Fibroblast of lung (primary cell): ENCODE data around the gene RFFL.

Experiments used
- CTCF ChIP-seq, 2 donors: IDR thresholded peaks in 1 of 2; conservative IDR thresholded peaks in 1 of 2; 1 replicate in 1 of 2; 2 replicates in 1 of 2; pipeline ENCODE4 v1.5.1; 2011 to 2012; ENCODE audit warnings: low read length in 2 of 2, control low read depth in 1 of 2, inconsistent platforms in 1 of 2, low read depth in 1 of 2, mild to moderate bottlenecking in 1 of 2
- EZH2 ChIP-seq: IDR thresholded peaks from 2 replicates; pipeline ENCODE4 v1.5.1; 2012; ENCODE audit warnings: low read length, control low read depth, mild to moderate bottlenecking; ENCODE audit errors: missing control alignments

GRCh38 chr17:35101725-35102124 is 38.2 kb upstream of the RFFL start:
- TF ChIP-seq CTCF (conservative IDR thresholded peaks at IDR 0.05 in 1 of 2, IDR thresholded peaks at IDR 0.05 in 1 of 2; ENCODE audit: low read depth in 1 of 2, low read length in 2 of 2) (no peak), EZH2 (no peak)
